ENCODE measurements around the gene SPIB.
"Not testable (repeated sequence)": the region's sequence is repeated elsewhere in the genome, so short reads cannot be mapped to it uniquely, and the experiment has no call there.

The SPIB gene

DNA sequence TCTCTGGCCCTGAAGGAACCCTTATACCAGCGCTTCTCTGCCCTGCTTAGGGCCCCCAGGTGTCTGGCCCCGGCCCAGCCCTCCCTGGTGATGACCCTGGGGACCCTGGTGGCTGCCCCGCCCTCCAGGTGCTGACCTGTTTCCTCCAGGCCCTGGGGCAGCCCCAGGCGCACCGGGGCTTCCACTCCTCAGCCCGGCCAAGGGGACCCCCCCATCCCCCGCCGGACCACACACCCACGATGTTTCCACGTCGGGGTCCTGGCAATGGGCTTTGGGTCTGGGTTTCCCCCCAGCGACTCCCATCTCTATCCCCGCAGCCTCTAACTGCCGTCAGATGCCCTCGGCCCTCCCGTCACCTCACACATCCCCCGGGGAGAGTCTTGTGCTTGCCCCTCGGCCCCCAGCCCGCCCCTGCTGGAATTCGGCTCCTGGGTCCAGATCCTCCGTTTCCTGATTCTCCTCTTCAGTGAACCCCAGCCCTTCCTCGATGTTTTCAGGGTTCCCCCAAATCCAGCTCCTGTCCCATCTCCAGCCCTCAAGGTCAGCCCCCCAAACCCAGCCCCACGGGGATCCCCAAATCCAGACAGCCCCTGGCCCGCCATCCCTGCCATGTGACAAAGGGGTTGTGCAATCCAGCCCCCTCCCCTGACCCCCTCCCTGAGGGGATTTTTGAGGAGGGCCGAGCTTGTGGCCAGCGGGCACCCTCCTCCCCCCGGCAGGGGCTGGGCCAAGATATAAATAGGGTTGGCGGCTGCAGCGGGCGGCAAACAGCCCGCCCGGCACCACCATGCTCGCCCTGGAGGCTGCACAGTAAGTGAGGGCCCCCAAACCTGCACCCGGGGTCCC is at the start of gene SPIB:
Gene SPIB (plus strand): TSS at position 763 of the 846 bp plus-strand sequence. CDS start 25 bp downstream, at position 788.
- DNase-seq, result no peak

DNA sequence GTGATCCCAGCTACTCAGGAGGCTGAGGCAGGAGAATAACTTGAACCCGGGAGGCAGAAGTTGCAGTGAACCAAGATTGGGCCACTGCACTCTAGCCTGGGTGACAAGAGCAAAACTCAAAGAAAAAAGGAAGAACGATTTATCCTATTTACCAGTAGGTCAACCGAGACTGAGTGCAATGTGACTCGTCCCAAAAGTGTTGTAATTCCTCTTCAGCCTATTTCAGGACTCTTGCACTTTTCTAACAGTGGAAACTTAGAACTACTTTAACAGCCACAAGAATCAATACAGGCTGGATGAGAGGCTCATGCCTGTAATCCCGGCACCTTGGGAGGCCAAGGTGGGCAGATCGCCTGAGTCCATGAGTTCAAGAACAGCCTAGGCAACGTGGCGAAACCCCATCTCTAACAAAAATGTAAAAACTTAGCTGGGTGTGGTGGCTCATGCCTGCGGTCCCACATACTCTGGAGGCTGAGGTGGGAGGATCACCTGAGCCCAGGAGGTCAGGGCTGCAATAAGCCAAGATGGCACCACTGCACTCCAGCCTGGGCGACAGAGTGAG is 46.7 kb upstream of the SPIB start:
- no peak for DNase-seq

DNA sequence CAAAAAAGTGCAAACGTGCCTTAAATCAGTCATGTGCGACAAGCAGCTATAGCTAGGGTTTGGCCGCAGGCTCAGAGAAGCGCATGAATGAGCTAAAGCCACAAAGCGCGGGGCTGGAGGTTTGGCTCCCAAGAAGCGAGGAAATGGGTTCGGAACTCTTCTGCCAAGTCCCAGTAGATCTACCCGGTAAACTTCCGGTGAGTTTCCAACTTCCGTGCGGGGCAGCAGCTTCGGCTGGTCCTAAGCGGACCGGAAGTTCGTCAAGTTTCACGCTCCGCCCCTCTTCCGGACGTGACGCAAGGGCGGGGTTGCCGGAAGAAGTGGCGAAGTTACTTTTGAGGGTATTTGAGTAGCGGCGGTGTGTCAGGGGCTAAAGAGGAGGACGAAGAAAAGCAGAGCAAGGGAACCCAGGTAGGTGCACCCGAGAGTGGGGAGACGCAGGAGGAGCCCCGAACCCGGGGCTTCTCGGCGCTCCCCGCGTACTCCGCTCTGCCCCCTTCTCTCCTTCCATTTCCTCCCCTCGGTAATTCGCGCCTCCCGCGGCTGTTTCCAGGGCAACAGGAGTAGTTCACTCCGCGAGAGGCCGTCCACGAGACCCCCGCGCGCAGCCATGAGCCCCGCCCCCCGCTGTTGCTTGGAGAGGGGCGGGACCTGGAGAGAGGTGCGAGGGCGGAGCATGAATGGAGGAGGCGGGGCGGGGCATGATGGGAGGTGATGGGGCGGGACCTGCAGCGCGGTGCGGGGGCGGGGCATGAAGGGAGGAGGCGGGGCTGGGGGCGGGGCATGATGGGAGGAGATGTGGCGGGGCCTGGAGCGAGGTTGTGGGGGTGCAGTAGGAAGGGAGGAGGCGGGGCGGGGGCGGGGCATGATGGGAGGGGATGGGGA is 42.3 kb upstream of the SPIB start, which contains the start of gene NR1H2:
Gene NR1H2 (plus strand): TSS at position 292 of the 885 bp plus-strand sequence. CDS start 1,149 bp downstream, outside the sequence.
- DNase-seq, result peak; percentile 93

DNA sequence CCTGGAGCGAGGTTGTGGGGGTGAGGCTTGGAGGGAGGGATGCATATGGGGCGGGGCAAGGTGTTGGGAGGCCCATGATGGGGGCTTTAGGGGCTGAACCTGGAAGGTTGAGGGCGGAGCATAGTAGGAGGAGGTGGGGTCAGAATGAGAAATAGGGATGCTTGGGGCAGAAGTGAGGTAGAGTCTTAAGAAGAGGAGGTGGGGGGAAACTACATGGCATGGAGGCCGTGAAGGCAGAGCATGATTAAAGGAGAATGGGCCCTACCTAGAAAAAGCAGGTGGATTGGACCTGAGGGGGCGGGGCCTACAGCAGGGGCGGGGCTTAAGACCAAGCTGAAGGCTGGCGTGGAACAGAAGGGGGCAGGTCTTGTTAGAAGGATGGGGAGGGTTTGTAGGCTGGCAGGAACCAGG is 41.7 kb upstream of the SPIB start:
- DNase-seq, result peak; percentile 44

DNA sequence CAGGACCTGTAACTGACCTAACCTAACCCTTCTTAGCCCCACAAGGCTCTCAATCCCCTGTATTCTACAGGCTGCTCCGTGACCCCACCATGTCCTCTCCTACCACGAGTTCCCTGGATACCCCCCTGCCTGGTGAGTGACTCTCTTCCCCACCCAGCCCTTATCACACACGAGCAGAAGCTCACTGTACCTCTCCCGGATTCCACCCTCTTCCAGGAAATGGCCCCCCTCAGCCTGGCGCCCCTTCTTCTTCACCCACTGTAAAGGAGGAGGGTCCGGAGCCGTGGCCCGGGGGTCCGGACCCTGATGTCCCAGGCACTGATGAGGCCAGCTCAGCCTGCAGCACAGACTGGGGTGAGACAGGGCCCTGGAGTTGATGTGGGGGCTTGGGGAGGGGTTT is 41.2 kb upstream of the SPIB start:
- no peak for DNase-seq

DNA sequence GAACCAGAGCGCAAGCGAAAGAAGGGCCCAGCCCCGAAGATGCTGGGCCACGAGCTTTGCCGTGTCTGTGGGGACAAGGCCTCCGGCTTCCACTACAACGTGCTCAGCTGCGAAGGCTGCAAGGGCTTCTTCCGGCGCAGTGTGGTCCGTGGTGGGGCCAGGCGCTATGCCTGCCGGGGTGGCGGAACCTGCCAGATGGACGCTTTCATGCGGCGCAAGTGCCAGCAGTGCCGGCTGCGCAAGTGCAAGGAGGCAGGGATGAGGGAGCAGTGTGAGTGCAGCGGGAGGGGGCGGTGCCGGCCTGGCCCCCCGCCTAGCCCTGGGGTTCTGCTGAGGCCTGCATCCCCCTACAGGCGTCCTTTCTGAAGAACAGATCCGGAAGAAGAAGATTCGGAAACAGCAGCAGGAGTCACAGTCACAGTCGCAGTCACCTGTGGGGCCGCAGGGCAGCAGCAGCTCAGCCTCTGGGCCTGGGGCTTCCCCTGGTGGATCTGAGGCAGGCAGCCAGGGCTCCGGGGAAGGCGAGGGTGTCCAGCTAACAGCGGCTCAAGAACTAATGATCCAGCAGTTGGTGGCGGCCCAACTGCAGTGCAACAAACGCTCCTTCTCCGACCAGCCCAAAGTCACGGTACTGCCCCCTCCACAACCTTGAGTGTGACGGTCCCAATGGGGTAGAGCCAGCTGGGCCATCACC is 40.4 kb upstream of the SPIB start:
- no peak for DNase-seq

DNA sequence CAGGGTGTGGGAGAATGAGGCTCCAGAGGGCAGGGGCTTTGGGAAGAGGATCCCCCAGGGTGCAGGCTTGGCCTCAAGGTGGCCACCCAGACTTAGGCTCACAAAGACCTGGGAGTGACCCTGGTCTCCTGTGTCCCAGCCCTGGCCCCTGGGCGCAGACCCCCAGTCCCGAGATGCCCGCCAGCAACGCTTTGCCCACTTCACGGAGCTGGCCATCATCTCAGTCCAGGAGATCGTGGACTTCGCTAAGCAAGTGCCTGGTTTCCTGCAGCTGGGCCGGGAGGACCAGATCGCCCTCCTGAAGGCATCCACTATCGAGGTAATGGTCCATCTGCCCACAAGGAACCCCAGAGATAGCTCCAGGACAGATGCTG is 39.9 kb upstream of the SPIB start:
- DNase-seq, result no peak

DNA sequence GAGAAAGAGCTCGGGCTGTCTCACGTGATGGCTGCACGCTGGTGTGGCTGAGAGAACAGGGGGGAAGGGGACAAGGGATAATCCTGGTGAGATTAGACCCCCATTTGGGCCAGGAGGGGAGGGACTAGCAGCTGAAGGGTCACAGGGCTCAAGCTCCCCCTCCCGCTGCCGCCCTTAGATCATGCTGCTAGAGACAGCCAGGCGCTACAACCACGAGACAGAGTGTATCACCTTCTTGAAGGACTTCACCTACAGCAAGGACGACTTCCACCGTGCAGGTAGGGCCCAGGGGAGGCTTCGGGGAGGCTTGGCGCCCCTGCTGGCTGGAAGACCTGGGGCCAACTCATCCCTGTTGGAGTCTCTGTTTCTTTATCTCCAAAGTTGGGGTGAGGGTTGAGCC is 39.1 kb upstream of the SPIB start:
- no peak for DNase-seq

DNA sequence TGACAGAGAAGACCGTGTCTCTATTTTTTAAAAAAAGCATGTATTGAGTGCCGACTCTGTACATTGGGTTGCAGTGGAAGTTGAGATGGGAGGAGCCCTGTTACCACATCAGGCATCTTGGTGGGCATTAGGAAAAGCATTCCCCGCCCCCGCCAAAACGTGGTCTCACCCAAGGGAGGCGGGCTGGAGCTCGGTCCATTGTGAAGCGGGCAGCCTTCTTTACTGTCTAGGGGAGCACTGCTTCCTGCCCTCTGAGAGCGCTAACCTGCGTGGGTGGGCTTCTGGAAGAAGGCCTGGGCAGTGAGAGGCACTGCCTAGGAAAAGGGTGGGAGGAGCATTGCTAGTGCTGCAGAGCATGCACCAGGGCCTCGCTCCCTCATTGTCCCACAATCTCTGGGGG is 38.6 kb upstream of the SPIB start:
- no peak for DNase-seq

DNA sequence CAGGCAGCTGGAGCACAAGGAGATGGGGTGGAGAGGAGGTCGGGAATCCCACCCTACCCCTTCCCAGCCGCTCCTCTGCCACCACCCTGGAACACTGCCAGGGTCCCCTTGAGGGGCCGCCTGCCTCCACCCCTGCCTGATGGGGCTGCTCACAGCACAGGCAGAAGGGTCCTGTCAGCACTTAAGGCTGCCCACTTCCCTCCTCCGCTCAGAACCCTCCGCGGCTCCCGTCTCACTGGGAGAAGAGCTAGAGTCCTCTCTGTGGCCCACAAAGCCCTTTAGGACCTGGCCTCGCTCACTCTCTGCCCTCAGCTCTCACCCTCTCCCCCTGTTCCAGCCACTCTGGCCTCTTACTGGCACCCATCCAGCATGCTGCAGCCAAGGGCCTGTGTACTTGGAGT is 38.0 kb upstream of the SPIB start:
- no peak for DNase-seq

DNA sequence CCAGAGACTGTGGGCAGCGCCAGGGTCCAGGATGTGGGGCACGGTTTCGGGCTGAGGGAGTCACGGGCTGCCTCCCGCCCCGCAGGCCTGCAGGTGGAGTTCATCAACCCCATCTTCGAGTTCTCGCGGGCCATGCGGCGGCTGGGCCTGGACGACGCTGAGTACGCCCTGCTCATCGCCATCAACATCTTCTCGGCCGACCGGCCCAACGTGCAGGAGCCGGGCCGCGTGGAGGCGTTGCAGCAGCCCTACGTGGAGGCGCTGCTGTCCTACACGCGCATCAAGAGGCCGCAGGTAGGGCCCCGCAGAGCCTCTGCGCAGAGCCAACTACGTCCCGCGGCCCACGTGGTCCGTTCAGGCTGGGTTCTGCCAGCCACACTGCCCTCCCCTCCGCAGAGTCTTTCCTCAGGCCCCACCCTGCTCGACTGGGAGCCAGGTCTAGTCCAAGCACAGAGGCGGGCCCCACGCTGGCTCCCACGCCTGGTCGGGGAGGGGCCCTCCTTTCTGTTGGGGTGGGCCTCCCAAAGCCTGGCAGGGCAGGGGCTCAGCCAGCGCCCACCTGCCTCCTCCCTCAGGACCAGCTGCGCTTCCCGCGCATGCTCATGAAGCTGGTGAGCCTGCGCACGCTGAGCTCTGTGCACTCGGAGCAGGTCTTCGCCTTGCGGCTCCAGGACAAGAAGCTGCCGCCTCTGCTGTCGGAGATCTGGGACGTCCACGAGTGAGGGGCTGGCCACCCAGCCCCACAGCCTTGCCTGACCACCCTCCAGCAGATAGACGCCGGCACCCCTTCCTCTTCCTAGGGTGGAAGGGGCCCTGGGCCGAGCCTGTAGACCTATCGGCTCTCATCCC is 36.6 kb upstream of the SPIB start:
- no peak for DNase-seq

DNA sequence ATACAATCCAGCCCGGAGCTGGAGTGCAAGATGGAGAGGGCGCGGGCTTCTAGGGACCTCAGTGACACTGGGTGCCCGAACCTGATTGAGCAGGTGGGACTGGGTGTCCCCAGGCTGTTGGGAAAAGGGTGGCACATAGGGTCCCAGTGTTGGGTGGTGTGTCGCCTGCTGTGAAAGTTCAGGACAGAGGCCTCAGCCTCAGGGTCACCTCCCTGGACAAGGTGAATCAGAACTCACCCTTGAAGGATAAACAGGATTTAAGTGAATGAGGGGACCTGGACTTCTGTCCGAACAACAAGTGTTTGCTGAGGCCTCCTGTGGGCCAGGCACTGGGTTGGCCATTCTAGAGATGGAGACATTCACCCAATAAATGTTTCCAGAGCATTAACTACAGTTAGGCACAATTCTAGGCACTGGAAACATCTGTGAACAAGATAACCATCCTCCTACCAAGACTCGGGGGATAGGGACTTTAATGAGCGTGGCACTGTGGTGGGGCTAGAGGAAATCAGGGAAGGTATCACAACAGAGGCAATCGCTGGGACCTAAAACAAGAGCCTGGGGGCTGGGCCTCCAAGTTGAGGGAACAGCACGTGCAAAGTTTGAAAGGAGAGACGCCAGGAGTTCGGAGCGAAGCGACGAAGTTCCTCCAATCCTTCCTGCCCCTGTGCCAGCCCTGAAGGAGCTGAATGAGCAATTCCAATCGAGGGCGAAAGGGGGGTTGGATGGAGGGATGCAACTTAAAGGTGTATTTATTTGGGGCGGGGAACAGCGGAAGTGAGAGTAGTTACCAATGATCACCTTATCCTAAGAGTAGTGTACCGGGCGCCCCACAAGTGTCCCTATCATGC is 35.5 kb upstream of the SPIB start:
- DNase-seq, result no peak

DNA sequence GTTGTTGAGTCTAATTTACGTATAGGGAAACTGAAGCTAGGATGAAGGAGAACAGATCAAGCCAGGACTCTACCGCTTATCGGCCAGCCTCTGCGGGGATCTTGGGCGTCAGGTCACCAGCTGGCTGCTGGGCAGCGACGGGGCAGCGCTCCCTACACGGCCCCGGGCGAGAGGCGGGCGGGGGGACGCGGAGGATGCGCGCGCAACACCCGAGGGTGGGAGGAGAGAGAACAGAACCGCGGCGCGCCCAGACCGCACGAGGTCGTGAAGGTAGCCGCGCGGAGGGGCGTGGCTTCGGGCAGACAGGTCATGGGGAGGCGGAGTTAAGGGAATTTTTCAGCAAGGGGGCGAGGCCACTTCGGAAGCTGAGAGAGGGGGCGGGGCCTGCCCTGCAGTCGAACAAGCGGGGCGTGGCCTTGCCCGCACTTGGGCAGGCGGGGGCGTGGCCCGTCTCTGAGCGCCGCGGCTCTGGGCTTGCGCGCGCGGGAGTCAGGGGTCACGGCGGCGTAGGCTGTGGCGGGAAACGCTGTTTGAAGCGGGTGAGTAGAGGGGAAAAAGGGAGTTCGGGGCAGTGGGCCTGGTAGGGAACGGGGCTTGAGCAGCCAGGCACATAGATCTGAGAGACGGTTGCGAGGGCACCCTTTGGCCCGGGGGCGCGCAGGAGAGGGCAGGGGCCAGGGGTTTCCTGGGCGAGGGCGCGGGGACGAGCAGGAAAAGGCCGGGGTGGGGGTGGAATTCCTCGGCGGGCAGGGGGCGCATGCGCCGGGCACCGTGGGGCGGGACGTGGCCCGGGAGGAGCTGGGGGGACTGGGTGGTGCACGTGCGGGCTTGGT is 34.7 kb upstream of the SPIB start, which contains the start of gene POLD1:
Gene POLD1 (plus strand): TSS at position 496 of the 833 bp plus-strand sequence. CDS start 14,505 bp downstream, outside the sequence.
- DNase-seq, result peak; percentile 98

DNA sequence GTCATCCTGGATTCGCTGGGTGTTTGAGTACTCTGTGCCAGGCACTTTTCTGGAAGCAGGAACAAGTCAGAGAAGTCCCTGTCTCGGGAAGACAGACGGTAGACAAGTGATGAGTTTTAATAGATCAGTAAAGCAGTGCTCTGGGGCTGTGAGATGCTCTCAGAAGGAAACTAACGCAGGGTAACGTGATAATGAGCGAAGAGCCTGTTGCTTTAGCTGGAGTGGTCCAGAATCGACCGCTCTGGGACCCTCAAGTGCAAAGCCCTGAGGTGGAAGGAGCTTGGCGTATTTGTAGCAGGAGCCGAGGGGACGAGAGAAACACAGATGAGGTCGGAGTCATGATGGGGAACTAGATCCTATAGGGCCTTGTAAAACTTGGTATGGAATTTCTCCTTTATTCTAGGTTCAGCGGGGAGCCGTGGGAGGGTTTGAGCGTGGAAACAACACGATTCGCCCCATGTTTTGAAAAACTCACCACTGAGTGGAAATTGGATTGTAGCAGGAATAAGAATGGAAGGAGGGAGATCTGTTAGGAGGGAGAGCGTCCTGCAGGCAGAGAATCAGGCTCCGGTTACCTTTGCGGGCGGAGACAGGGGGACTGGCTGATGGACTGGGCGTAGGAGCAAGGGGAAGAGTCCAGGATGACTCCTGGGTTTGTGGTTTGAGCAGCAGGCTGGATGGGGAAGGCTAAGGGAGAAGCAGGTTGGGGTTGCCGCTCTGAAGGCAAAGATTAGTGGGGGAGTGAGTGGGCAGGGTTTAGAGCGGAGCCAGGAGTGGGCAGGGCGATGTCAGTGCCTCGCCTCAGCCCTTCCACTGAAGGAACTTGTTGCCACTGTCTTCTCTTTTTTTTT is 33.8 kb upstream of the SPIB start:
- no peak for DNase-seq

DNA sequence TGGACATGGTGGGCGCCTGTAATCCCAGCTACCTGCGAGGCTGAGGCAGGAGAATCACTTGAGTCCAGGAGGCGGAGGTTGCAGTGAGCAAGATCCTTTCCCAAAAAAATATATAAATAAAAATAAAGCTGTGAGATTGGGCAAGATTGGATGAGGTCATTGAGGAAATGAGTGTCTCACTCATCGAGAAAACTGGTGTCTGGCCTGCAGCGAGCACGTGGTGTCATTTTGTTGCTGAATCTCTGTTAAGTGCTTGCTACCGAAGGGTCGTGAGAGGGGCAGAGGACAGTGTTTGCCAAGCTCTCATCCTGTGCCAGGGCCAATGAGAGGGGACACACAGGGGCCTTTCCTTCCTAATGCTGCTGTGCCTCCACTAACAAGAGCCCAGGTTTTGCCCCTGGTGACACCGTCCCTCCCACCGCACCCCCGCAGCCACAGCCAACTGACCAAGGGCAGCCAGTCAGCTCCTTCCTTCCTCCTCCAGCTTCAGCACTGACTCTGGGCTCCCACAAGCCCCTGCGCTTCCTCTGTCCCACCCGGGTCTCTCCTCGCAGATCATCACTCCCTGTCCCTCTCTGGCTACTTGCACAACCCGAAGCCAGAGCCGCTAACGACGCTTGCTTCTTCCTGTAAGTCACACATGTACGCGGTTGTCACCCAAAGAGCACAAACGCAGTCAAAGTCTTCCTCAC is 31.4 kb upstream of the SPIB start:
- DNase-seq, result no peak

DNA sequence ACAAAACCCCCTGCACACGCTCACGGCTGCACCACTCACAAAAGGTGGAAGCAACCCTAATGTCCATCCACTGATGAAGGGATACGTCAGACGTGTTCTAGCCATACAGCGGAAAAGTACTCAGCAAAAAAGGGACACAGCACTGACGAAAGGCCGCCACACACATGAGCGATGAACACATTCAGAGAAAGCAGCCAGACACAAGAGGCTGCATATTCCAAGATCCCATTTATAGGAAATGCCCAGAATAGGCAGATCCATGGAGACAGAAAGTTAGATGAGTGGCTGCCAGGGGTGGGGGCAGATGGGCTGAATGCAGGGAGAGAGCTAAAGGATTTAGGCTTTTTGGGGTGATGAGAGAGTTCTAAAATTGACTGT is 30.9 kb upstream of the SPIB start:
- DNase-seq, result no peak

DNA sequence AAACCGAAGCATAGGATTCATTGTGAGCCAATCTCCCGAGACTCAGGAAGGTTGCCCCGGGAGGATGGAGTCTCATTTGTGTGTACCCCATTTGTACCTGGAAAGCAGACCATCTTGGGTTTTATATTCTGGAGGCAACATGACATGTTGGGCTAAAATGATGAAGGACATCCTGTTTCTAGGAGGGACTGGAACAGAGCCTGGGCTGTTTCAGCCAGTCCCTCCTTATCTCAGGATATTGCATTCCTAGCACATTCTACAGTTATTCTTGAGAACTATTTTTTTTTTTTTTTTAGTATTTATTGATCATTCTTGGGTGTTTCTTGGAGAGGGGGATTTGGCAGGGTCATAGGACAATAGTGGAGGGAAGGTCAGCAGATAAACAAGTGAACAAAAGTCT is 28.4 kb upstream of the SPIB start:
- not testable (repeated sequence) for DNase-seq

DNA sequence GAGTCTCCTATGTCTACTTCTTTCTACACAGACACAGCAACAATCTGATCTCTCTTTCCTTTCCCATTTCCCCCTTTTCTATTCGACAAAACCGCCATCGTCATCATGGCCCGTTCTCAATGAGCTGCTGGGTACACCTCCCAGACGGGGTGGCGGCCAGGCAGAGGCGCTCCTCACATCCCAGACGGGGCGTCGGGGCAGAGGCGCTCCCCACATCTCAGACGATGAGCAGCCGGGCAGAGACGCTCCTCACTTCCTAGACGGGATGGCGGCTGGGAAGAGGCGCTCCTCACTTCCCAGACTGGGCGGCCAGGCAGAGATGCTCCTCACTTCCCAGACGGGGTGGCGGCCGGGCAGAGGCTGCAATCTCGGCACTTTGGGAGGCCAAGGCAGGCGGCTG is 27.8 kb upstream of the SPIB start:
- not testable (repeated sequence) for DNase-seq
